K562 (cell line): ENCODE data around the gene TPGS1. TPM values are rescaled to one million over a fixed set of nuclear protein-coding genes. Genes with fewer than 3 reads are reported as not detected.

Experiments
- ATAC-seq: fragments of 200-7000 bp; cut with Tn5 transposase; 3 replicates; pipeline ENCODE4 v1.9.1; 2020; ENCODE audit warnings: moderate library complexity
- BruUV-seq: library from RNA; stranded (reverse); fragments of 400-500 nt; replicated peaks from 2 replicates; lab custom pipeline; 2021; lab: Mats Ljungman, UMichigan
- CTCF ChIA-PET: fragments of 300-600 bp; formaldehyde crosslinking; extraction: SDS; loops from one replicate; lab custom pipeline; 2021; ENCODE audit warnings: low intra/inter-chr PET ratio; lab: Yijun Ruan, JAX
- POLR2A ChIA-PET: fragments of 300-600, 350-650 bp; sonication (Branson Sonifier 250); formaldehyde crosslinking; extraction: SDS; loops from one replicate; lab custom pipeline; 2021; ENCODE audit warnings: antibody characterized with exemption, inconsistent platforms; lab: Yijun Ruan, JAX
- DNase-seq, 4 experiments: peaks; one replicate each; pipeline versions ENCODE4 v3.0.0 to v3.0.0-alpha.2; 2011 to 2018; ENCODE audit warnings: low spot score in 3 of 4, mixed read lengths in 3 of 4; ENCODE audit errors: extremely low read depth in 1 of 4
- FAIRE-seq: peaks from 2 replicates; lab custom pipeline; 2011; peaks lifted over from hg19 to GRCh38; lab: Jason Lieb, UNC
- H2AFZ ChIP-seq: 2 replicates; pipeline ENCODE4 v1.6.0; 2011; ENCODE audit warnings: low read depth, low read length, control low read depth, inconsistent platforms
- H3K27ac ChIP-seq: fragments of 200-600 bp; 3 replicates; pipeline ENCODE4 v1.8.0; 2011; ENCODE audit warnings: low read depth, mild to moderate bottlenecking, control low read depth, inconsistent platforms, low read length, moderate library complexity, mixed read lengths; ENCODE audit errors: extremely low read depth
- H3K27me3 ChIP-seq, 2 experiments: fragments of 300-600 bp in 1 of 2; 2 replicates in 1 of 2; 3 replicates in 1 of 2; pipeline versions ENCODE4 v1.6.0 to v1.8.0; 2011; ENCODE audit warnings: inconsistent platforms in 2 of 2, low read length in 2 of 2, mild to moderate bottlenecking in 1 of 2, mixed read lengths in 1 of 2, moderate library complexity in 1 of 2; ENCODE audit not compliant: control insufficient read depth in 2 of 2, insufficient read depth in 2 of 2
- H3K36me3 ChIP-seq: fragments of 300-600 bp; 3 replicates; pipeline ENCODE4 v1.8.0; 2011; ENCODE audit warnings: mild to moderate bottlenecking, low read length, inconsistent platforms; ENCODE audit not compliant: control insufficient read depth, insufficient read depth
- H3K4me1 ChIP-seq, 2 experiments: fragments of 200-600 bp in 1 of 2; replicated peaks in 1 of 2; 2 replicates in 1 of 2; 3 replicates in 1 of 2; pipeline versions ENCODE4 v1.5.1 to v1.8.0; 2011; ENCODE audit warnings: inconsistent platforms in 2 of 2, low read length in 2 of 2, mild to moderate bottlenecking in 1 of 2, mixed read lengths in 1 of 2, moderate library complexity in 1 of 2; ENCODE audit not compliant: control insufficient read depth in 2 of 2, insufficient read depth in 2 of 2
- H3K4me2 ChIP-seq: 2 replicates; pipeline ENCODE4 v1.6.1; 2011; ENCODE audit warnings: low read length, control low read depth, inconsistent platforms, mixed read lengths; ENCODE audit not compliant: insufficient read depth
- H3K4me3 ChIP-seq: fragments of 200-600 bp; sonication (generic), shearing (Covaris generic); 2 replicates; pipeline ENCODE4 v1.5.1; 2016; ENCODE audit warnings: control low read depth, inconsistent platforms
- H3K79me2 ChIP-seq: fragments of 200-600 bp; 3 replicates; pipeline ENCODE4 v1.8.0; 2011; ENCODE audit warnings: low read length, inconsistent platforms; ENCODE audit not compliant: control insufficient read depth, insufficient read depth
- H3K9ac ChIP-seq, 2 experiments: 2 replicates each; pipeline versions ENCODE4 v1.6.0 to v1.6.1; 2011; ENCODE audit warnings: low read depth in 2 of 2, low read length in 2 of 2, control low read depth in 1 of 2, inconsistent platforms in 1 of 2, mild to moderate bottlenecking in 1 of 2, mixed read lengths in 1 of 2; ENCODE audit not compliant: insufficient read depth in 1 of 2
- H3K9me1 ChIP-seq: one replicate; pipeline ENCODE4 v1.6.0; 2011; ENCODE audit warnings: inconsistent platforms, mild to moderate bottlenecking, low read length, moderate library complexity; ENCODE audit not compliant: control insufficient read depth, insufficient read depth
- H3K9me3 ChIP-seq: replicated peaks from 2 replicates; pipeline ENCODE4 v1.5.1; 2011; ENCODE audit warnings: low read depth, low read length, inconsistent platforms; ENCODE audit not compliant: control insufficient read depth, insufficient read depth
- H4K20me1 ChIP-seq: replicated peaks from 2 replicates; pipeline ENCODE4 v1.6.1; 2011; ENCODE audit warnings: low read length, inconsistent platforms, mixed read lengths; ENCODE audit not compliant: control insufficient read depth, insufficient read depth
- GTF2A2 ChIP-seq: IDR thresholded peaks from 2 replicates; pipeline ENCODE4 v1.6.1; 2016; ENCODE audit warnings: mild to moderate bottlenecking, missing genetic modification characterization, missing compliant biosample characterization
- HNRNPL ChIP-seq: fragments of 200-400 bp; formaldehyde crosslinking; IDR thresholded peaks from 2 replicates; pipeline ENCODE4 v1.6.1; 2017; ENCODE audit warnings: low read depth, mild to moderate bottlenecking, low read length
- KAT7 ChIP-seq: sonication (generic); formaldehyde crosslinking; IDR thresholded peaks from 2 replicates; pipeline ENCODE4 v1.8.0; 2022; ENCODE audit warnings: missing genetic modification reagents, mild to moderate bottlenecking, borderline replicate concordance
- MAFF ChIP-seq: IDR thresholded peaks from 2 replicates; pipeline ENCODE4 v1.6.1; 2012; ENCODE audit warnings: low read length, improper control_type of control experiment
- NR3C1 ChIP-seq: sonication (generic); formaldehyde crosslinking; IDR thresholded peaks from 2 replicates; pipeline ENCODE4 v1.8.1; 2022; ENCODE audit warnings: missing genetic modification reagents
- PBX2 ChIP-seq, 2 experiments: IDR thresholded peaks in 1 of 2; conservative IDR thresholded peaks in 1 of 2; 2 replicates each; pipeline ENCODE4 v1.6.1; 2016; ENCODE audit warnings: low read depth in 2 of 2, mild to moderate bottlenecking in 1 of 2, missing compliant biosample characterization in 1 of 2, missing genetic modification characterization in 1 of 2, moderate library complexity in 1 of 2
- PCBP2 ChIP-seq: fragments of 200-400 bp; formaldehyde crosslinking; IDR thresholded peaks from 2 replicates; pipeline ENCODE4 v1.6.1; 2018; ENCODE audit warnings: low read length, low read depth, mild to moderate bottlenecking, moderate library complexity; ENCODE audit not compliant: poor library complexity, severe bottlenecking
- SMARCA5 ChIP-seq: fragments of 450-650 bp; IDR thresholded peaks from 2 replicates; pipeline ENCODE4 v1.6.1; 2016
- TCF15 ChIP-seq: fragments of 250-450 bp; sonication (Bioruptor Pico); IDR thresholded peaks from 2 replicates; pipeline ENCODE4 v1.8.0; 2022; ENCODE audit warnings: moderate library complexity, mild to moderate bottlenecking, inconsistent platforms
- ZBTB33 ChIP-seq: sonication (generic); formaldehyde crosslinking; IDR thresholded peaks from 2 replicates; pipeline ENCODE4 v1.8.1; 2023; ENCODE audit warnings: mild to moderate bottlenecking, missing genetic modification reagents
- ZNF280B ChIP-seq: fragments of 250-450 bp; sonication (Bioruptor Pico); IDR thresholded peaks from 2 replicates; pipeline ENCODE4 v1.5.1; 2021; ENCODE audit warnings: mild to moderate bottlenecking
- ZNF655 ChIP-seq: fragments of 250-450 bp; sonication (Bioruptor Pico); IDR thresholded peaks from 2 replicates; pipeline ENCODE4 v1.5.0; 2021
- WGBS: fragments of 100-300 bp; shearing (Covaris generic); methylation state at CpG from one replicate; pipeline ENCODE4 v1.1.6; 2016; ENCODE audit warnings: low coverage, mixed read lengths; ENCODE audit not compliant: insufficient coverage; ENCODE audit errors: missing lambda C conversion rate; 5-methylcytosine and 5-hydroxymethylcytosine counted together
- in situ Hi-C: fragments of 300-500 bp; cut with MboI; formaldehyde crosslinking; loops from 4 replicates; pipeline ENCODE4 v1.15.0; 2018; ENCODE audit warnings: inconsistent platforms, mixed read lengths
- intact Hi-C: fragments of 100-400 bp; cut with micrococcal nuclease; formaldehyde crosslinking; loops from 2 replicates; pipeline ENCODE4 v1.14.2; 2022
- polyA plus RNA-seq, 8 experiments: library from polyadenylated mRNA; depleted of rRNA in 4 of 8; stranded (reverse) in 5 of 8; unstranded in 3 of 8; fragments of >200 nt; fragmentation: Nextera tagmentation in 2 of 8; fragmentation: Illumina TruSeq in 1 of 8; extraction: Ambion mirVana in 2 of 8; extraction: Trizol in 1 of 8; gene quantifications; 2 replicates each; pipeline versions ENCODE4 v1.2.1 to v1.2.3, GENCODE V29; 2011 to 2014; ENCODE audit warnings: inconsistent platforms in 1 of 8, missing spikeins in 1 of 8
- total RNA-seq, 7 experiments: library from RNA; depleted of rRNA in 6 of 7; stranded (reverse); fragments of >200 nt in 6 of 7; fragmentation: Illumina TruSeq in 2 of 7; extraction: Trizol in 2 of 7; gene quantifications; 2 replicates each; pipeline versions ENCODE4 v1.2.1 to v1.2.3, GENCODE V29; 2011 to 2021; ENCODE audit warnings: low replicate concordance in 1 of 7

TPGS1 gene
- total and polyA plus RNA-seq, 9 of the 15 experiments (the other 6 are each of a cell fraction or from before 2014, with no cell fraction given), result 0.30 to 31.6 (median 1.2) TPM; not detected in 2

GRCh38 chr19:566403-566802 lies 59.1 kb downstream of the TPGS1 start (continued):
- no peak for TF ChIP-seq PBX2 (CRISPR knock-in tag; IDR thresholded peaks at IDR 0.05; ENCODE audit: low read depth)
- TF ChIP-seq PBX2 (tag; conservative IDR thresholded peaks at IDR 0.05; ENCODE audit: low read depth), result peak; percentile 95

GRCh38 chr19:566844-567243 lies 59.5 kb downstream of the TPGS1 start:
- ATAC-seq, result peak; percentile 11; the same call in 1 of the 3 replicates
- Histone ChIP-seq H3K4me1 (peaks cover 0 to 31% of the 10 kb centered on the region in 2 experiments; a peak in 4 of 5 replicates), H3K4me3 (peak overlapping the region; percentile 21), H3K9ac (peak overlapping the region; percentile 71 to 85; a peak in 3 of 4 replicates), H3K79me2 (peaks cover 4% of the 10 kb centered on the region; the same call in 1 of the 3 replicates), H3K27ac (peak overlapping the region; percentile 71), H2AFZ (peak overlapping the region; percentile 70), H3K4me2 (peak overlapping the region; percentile 78), H3K27me3 (no peaks in the 10 kb centered on the region), H3K36me3 (peaks cover 3% of the 10 kb centered on the region; the same call in 1 of the 3 replicates), H4K20me1 (no peaks in the 10 kb centered on the region), H3K9me3 (peaks cover 10% of the 10 kb centered on the region), H3K9me1 (no peaks in the 10 kb centered on the region)
- WGBS, result 4% methylated on average over 12 of the region's 16 CpGs
- TSS peak; percentile 84 for BruUV-seq
- intact Hi-C loops, result no loop called here
- in situ Hi-C loops, result no loop called here
- no peak for DNase-seq
- FAIRE-seq, result peak; percentile 29
- CTCF ChIA-PET, result no interaction called here
- POLR2A ChIA-PET, result interaction anchor here (0.6 to 1.9 kb wide), 6 partner anchors 8 to 476 kb away, joined by 3 to 11 read pairs (median 4); no protein-coding TSS in a partner anchor
- TF ChIP-seq ZNF655, result no peak
- TF ChIP-seq KAT7 (CRISPR knock-in tag), result no peak
- no peak for TF ChIP-seq ZBTB33 (CRISPR knock-in tag)
- TF ChIP-seq HNRNPL, result no peak
- TF ChIP-seq MAFF, result no peak
- no peak for TF ChIP-seq TCF15 (CRISPR knock-in tag)
- no peak for TF ChIP-seq PCBP2
- TF ChIP-seq SMARCA5, result no peak
- no peak for TF ChIP-seq NR3C1
- no peak for TF ChIP-seq ZNF280B (CRISPR knock-in tag)
- no peak for TF ChIP-seq GTF2A2 (tag)
